ENCODE results near the gene NINL.

GRCh38 chr20:25624500-25624939 lies 39.2 kb upstream of the NINL start:
- TF ChIP-seq CTCF (IDR thresholded peaks at IDR 0.05; ENCODE audit: low read depth, low read length) (no peak), POLR2A (IDR thresholded peaks at IDR 0.05; ENCODE audit: extremely low read depth, insufficient read length) (no peak)
- TF ChIP-seq, protein P1, sequence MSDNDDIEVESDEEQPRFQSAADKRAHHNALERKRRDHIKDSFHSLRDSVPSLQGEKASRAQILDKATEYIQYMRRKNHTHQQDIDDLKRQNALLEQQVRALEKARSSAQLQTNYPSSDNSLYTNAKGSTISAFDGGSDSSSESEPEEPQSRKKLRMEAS (IDR thresholded peaks at IDR 0.05; ENCODE audit: low read depth, low read length), result no peak; the same call in 1 of the 2 replicates

Data from NB4 (cell line).